ENCODE data around the gene CDIP1. TPM values are rescaled to one million over a fixed set of nuclear protein-coding genes. Genes with fewer than 3 reads are reported as not detected.

Gene CDIP1
- total RNA-seq, 6 experiments from 2014 or later, result 5.0 to 8.3 (median 6.4) TPM

DNA sequence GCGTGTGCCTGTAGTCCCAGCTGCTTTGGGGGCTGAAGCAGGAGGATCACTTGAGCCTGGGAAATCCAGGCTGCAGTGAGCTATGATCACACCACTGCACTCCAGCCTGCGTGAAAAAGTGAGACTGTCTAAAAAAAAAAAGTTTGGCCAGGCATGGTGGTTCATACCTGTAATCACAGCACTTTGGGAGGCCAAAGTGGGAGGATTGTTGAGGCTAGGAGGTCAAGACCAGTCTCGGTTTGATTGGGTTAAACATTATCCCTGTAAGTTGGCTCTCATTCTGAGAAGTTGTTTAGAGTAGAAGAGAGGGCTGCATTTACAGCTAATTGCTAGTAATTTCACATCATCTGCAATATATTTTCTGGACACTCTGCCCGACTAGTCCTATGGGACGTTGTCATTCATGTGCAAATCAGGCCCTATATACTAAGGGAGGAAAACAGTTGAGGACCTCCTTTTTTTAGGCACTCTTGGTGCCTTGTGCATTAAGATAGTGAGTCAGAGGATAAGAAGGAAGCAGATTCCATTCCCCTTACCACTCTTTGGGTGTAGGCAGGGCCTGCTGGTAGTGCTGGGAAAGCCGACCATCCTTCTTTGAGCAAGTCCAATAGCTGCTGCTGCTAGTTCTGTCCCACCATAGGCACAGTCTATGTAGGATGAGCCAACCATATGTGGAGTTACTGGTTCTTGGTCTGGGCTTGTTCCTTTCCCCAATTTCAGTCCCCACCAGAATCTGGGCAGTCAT is 43.7 kb downstream of the CDIP1 start:
- Mint-ChIP-seq H3K4me1 (ENCODE audit: low read depth) (peaks cover 84% of the 10 kb centered on the region), H3K27me3 (ENCODE audit: insufficient read depth) (0 out of 2 replicates have a peak, but pooled peaks cover 3% of the 10 kb centered on the region), H3K27ac (peak overlapping the region; percentile 98), H3K9me3 (0 out of 2 replicates have a peak, but pooled peaks cover 3% of the 10 kb centered on the region), H3K36me3 (ENCODE audit: low read depth) (peaks cover 34% of the 10 kb centered on the region), H3K4me3 (peak overlapping the region; percentile 42)
- DNase-seq, result peak; percentile 78
- TF ChIP-seq CTCF (IDR thresholded peaks at IDR 0.05), result no peak

GRCh38 chr16:4491898-4492297 is 46.7 kb downstream of the CDIP1 start:
- Mint-ChIP-seq H3K36me3 (ENCODE audit: low read depth) (peaks cover 18% of the 10 kb centered on the region), H3K4me1 (ENCODE audit: low read depth) (peaks cover 78% of the 10 kb centered on the region)

DNA sequence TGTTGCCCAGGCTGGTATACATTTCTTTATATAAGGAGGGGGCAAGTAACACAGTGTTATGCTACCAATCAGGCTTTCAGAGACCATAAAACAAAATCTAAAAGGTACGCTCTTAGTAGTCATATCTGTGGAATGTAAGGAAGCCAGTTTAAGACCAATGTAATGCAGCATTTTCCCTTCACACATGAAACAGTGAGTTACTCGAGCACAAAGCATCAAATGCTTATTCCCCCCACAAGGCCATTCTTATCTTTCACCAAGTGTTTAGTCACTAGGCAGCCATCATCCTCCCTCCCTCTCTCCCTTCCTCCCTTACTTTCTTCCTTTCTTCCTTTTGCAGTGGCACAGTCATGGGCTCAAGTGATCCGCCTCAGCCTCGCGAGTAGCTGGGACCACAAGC is 49.5 kb downstream of the CDIP1 start:
- Mint-ChIP-seq H3K4me3 (peak overlapping the region; percentile 52; the same call in 1 of the 2 replicates), H3K27ac (peak overlapping the region; percentile 95), H3K4me1 (ENCODE audit: low read depth) (peaks cover 65% of the 10 kb centered on the region), H3K9me3 (no peaks in the 10 kb centered on the region), H3K36me3 (ENCODE audit: low read depth) (peaks cover 23% of the 10 kb centered on the region), H3K27me3 (ENCODE audit: insufficient read depth) (no peaks in the 10 kb centered on the region)
- TF ChIP-seq CTCF (IDR thresholded peaks at IDR 0.05), result no peak
- DNase-seq, result peak; percentile 72

More at GRCh38 chr16:4491898-4492297, 46.7 kb downstream of the CDIP1 start:
- Mint-ChIP-seq H3K27ac (no peak overlapping the region), H3K4me3 (no peak overlapping the region), H3K9me3 (0 out of 2 replicates have a peak, but pooled peaks cover 3% of the 10 kb centered on the region), H3K27me3 (ENCODE audit: insufficient read depth) (0 out of 2 replicates have a peak, but pooled peaks cover 3% of the 10 kb centered on the region)
- no peak for DNase-seq
- TF ChIP-seq CTCF (IDR thresholded peaks at IDR 0.05), result no peak

DNA sequence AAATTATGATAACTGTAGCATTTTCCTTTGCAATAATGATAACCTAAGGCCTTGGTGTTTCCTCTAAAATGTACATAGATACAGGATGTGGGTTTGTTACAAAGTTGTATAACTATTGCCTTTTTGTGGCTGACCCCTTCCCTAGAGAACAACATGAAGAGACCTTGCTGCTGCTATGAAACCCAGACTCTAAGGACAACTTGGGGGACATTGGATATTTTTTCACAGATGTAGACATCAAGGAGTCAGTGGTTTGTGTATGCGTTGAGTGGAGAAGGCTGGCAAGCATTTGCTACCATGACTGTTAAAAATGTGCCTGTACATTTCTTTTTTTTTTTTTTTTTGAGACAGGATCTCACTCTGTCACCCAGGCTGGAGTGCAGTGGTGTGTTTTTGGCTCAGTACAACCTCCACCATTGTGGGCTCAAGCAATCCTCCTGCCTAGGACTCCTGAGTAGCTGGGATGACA is 50.0 kb downstream of the CDIP1 start:
- Mint-ChIP-seq H3K36me3 (ENCODE audit: low read depth) (peaks cover 23% of the 10 kb centered on the region), H3K9me3 (no peaks in the 10 kb centered on the region), H3K27ac (peak overlapping the region; percentile 95), H3K4me1 (ENCODE audit: low read depth) (peaks cover 60% of the 10 kb centered on the region), H3K27me3 (ENCODE audit: insufficient read depth) (no peaks in the 10 kb centered on the region), H3K4me3 (peak overlapping the region; percentile 52; the same call in 1 of the 2 replicates)
- DNase-seq, result no peak
- no peak for TF ChIP-seq CTCF (IDR thresholded peaks at IDR 0.05)

DNA sequence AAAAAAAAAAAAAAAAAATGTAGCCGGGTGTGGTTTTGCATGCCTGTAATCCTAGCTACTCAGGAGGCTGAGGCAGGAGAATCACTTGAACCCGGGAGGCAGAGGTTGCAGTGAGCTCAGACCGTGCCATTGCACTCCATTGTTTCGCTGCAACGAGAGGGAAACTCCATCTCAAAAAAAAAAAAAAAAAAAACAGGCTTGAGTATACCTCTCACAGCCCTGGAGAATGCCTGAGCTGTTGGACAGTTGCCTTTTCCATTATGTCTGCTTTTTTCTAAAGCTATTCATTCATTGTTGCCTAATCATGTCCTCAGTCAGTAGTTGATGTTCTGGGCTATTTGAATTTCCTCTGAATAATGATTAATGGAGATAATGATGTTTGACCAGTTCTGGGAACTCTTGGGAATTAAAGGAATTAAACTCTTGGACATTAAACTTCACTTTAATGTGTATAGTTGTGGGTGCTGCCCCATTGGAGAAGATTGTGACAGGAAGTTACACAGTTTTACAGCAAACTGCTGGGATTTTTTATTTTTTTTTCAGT is 50.5 kb downstream of the CDIP1 start:
- Mint-ChIP-seq H3K4me3 (peak overlapping the region; percentile 40), H3K36me3 (ENCODE audit: low read depth) (peaks cover 17% of the 10 kb centered on the region), H3K27me3 (ENCODE audit: insufficient read depth) (no peaks in the 10 kb centered on the region), H3K27ac (peak overlapping the region; percentile 95), H3K4me1 (ENCODE audit: low read depth) (peaks cover 55% of the 10 kb centered on the region), H3K9me3 (no peaks in the 10 kb centered on the region)
- DNase-seq, result peak; percentile 39
- TF ChIP-seq CTCF (IDR thresholded peaks at IDR 0.05), result no peak
